ENCODE measurements around the gene INPP5A.
A peak's percentile ranks its signal among the peaks of the same experiment; 100 is the strongest.
"Not testable (repeated sequence)": the region's sequence is repeated elsewhere in the genome, so short reads cannot be mapped to it uniquely, and the experiment has no call there.

Gene INPP5A

DNA sequence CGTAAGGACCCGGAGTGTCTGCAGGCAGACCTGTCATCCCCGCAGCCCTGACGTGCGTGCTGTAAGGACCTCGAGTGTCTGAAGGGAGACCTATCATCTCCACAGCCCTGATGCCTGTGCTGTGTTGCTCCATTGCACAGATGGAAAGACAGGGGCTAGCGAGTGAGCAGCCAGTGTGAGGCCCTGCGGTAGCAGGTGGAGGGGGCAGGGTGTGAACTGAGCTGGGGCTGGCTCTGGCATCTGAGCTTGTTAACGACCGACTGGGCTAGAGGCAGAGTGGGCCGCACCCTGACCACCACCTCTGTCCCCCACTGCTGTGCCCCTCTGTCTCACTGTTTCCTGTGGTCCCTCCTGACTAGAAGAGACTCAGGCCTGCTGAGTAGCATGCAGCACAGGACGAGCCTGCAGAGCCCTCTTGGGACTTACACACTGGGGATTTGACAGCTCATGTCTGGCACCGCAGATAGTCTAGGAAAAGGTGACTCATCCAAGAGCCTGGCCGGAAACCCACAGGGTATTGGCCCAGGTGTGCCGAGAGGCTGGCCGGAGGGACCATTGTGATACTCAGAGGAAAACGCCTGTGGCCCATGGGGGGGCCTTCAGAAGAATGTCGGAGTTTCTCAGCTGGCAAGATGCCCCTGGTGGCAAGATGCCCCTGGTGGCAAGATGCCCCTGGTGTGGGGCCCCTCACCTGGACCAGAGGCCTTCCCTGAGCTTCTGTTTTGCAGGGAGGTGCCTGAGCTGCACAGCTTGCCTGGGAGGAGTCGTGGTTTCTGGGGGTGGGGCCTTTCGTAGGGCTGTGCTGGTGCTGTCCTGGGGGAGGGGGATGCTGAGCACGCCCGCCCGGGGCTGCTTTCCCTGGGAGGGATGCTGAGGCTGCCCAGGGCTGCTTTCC, 34.3 kb downstream of the INPP5A start:
- DNase-seq (ENCODE audit: low read depth) = peak; percentile 58
- no peak overlapping the region for H3K4me3 ChIP-seq (ENCODE audit: low read depth, low read length)

DNA sequence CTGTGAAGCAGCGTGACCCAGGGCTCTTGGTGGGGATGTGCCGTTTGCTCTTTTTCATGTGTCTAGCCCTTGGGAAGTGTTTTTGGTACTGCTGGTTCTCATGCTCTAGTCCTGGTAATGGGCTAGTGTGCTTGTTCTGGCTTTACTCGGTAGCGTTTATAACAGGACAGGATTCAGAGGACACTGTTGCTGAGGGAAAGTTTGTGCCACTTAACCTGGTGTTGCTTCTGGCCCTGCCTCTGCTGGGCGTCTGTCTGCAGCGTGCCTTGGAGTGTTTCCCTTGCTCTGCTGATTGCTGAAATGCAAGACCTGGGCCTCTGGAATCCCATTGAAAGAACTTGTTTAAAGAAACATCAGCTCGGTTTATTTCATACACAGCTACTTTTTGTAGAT, 35.0 kb downstream of the INPP5A start:
- no peak for DNase-seq (ENCODE audit: low read depth)
- no peak overlapping the region for H3K4me3 ChIP-seq (ENCODE audit: low read depth, low read length)

DNA sequence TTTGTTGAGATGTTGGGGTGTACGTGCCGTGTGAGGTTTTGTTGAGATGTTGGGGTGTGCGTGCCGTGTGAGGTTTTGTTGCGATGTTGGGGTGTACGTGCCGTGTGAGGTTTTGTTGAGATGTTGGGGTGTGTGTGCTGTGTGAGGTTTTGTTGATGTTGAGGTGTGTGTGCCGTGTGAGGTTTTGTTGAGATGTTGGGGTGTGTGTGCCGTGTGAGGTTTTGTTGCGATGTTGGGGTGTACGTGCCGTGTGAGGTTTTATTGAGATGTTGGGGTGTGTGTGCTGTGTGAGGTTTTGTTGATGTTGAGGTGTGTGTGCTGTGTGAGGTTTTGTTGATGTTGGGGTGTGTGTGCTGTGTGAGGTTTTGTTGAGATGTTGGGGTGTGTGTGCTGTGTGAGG, 35.4 kb downstream of the INPP5A start:
- not testable (repeated sequence) for H3K4me3 ChIP-seq (ENCODE audit: low read depth, low read length); DNase-seq (ENCODE audit: low read depth)

DNA sequence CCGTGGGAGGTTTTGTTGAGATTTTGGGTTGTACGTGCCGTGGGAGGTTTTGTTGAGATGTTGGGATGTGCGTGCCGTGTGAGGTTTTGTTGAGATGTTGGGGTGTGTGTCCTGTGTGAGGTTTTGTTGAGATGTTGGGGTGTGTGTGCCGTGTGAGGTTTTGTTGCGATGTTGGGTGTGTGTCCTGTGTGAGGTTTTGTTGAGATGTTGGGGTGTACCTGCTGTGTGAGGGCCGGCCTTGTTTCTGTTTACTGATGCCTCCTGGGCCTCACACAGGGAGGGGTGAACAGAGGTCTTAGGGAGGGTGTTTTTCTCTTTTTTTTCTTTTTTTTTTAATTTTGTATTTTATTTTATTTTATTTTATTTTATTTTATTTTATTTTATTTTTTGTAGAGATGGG, 36.7 kb downstream of the INPP5A start:
- no peak for DNase-seq (ENCODE audit: low read depth)
- H3K4me3 ChIP-seq (ENCODE audit: low read depth, low read length) = no peak overlapping the region

DNA sequence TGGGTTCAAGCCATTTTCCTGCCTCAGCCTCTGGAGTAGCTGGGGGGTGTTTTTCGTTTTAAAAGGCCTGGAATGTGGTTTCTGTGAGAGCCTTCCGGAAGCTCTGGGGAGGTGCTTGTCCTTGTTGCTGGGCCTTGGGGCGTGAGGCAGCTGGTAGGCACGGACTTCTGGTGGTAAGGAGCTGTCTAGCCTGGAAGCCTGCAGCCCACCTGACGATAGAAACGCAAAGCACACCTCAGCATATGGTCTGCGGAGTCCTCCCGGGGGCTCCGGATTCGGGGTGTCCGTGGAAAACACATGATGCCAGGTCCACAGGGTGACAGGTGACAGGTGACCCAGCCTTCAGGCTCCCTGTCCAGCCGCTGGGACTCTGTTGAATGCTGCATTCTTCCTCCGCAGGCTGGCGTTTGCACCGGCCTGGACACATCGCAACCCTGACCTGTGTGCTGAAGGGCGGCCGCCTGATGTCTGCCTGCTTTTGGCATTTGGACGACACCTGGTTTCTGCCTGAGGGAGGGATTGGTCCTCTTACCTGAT, 37.3 kb downstream of the INPP5A start:
- no peak overlapping the region for H3K4me3 ChIP-seq (ENCODE audit: low read depth, low read length)
- DNase-seq (ENCODE audit: low read depth) = no peak

DNA sequence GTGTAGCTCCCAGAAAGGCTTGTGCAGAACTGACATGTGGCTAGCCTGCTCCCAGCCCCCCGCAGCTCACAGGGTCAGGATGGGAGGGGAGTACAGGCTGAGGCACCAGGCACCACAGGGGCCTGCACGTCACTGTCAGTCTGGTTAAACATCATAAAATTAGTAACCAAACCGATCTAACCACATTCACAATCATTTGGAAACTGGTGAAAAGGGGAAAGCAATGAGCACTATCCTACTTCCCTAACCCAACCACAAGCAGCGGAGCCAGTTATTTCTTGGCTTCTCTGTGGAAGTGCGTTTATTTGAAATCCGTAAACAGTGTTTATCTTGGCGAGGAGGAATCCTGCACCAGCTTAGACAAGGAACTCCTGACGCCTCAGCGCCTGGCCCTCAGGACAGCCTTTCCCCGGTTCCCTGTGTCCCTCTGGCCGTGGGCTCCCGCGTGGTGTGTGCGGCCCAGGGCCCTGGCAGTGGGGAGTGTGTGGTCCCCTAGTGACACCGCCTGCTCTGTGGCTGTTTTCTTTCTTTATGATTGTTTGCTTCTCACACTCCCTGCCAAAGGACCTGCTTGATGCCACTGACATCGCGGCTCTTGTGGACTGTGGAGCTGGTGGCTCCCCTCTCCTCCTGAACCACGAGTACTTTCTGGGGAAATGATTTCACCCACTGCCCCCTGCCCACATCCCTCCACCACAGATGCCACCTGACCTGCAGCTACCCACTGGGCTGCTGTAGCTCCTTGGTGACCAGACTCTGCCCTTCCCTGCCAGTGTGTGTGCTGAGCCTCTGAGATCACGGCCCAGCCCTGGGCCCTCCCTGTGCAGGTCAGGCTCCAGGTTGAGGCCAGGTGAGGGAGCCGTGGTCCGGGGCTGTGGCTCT, 38.0 kb downstream of the INPP5A start:
- peak; percentile 73 for DNase-seq (ENCODE audit: low read depth)

DNA sequence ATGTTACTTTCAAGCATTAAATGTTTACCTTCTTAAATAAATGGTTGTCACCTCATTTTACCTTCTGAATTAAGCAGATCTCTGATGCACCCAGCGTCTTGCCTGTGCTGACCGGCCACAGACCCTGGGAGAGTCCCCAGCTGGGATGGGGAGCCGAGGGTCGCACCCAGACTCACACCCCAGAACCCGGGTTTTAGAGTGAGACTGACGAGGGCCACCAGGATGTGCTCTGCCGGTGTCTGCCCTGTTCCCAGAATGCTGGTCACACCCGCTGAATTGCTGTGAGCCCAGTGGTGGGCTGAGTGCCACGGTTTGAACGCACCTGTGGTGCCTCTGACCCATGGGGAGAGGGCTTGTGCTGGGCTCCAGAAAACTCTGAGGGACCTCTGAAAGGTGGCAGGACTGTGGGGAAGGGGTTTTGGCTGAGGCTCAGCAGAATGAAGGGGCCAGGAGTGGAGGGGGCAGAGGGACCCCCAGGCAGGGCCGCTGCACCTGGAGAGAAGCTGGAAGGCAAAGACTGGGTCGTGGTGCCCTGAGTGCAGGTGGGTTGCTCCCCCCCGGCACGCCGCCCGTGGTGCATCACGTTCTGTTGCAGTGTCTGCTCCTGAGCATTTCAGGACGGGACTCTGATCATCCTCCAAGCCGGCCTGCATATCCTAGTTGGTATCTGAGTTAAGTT, 39.2 kb downstream of the INPP5A start:
- DNase-seq (ENCODE audit: low read depth) = no peak
- no peak overlapping the region for H3K4me3 ChIP-seq (ENCODE audit: low read depth, low read length)

More for the DNA sequence above, 38.0 kb downstream of the INPP5A start:
- no peak overlapping the region for H3K4me3 ChIP-seq (ENCODE audit: low read depth, low read length)

DNA sequence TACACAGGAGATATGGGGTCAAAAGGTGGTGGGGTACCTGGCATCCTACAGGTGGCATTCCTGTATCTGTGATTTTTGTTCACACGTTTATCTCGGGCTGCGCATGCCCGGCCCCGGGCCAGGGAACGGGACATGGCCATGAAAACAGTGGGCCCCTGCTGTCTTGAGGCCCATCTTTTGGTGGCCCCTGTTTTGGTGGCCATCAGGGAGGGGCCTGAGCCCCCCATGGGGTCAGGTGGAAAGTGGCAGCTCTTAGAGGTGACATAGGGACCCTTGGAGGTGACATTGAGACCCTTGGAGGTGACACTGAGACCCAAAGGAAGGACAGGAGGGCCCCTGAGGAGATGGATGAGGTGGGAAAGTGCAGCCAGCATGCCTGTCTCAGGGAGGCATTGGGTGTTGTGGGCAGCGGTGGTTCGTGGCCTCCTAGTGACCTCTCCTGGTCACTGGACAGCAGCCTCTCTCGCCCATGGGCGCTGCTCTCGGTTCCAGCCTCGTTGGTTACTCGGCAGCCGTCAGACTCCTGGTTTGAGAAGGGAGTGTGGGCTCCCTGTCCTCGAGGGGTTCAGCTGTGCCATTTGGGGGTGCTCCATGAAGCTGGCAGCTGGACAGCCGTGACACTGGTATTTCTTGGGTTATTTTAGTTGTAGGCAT, 39.9 kb downstream of the INPP5A start:
- H3K4me3 ChIP-seq (ENCODE audit: low read depth, low read length) = no peak overlapping the region
- no peak for DNase-seq (ENCODE audit: low read depth)

DNA sequence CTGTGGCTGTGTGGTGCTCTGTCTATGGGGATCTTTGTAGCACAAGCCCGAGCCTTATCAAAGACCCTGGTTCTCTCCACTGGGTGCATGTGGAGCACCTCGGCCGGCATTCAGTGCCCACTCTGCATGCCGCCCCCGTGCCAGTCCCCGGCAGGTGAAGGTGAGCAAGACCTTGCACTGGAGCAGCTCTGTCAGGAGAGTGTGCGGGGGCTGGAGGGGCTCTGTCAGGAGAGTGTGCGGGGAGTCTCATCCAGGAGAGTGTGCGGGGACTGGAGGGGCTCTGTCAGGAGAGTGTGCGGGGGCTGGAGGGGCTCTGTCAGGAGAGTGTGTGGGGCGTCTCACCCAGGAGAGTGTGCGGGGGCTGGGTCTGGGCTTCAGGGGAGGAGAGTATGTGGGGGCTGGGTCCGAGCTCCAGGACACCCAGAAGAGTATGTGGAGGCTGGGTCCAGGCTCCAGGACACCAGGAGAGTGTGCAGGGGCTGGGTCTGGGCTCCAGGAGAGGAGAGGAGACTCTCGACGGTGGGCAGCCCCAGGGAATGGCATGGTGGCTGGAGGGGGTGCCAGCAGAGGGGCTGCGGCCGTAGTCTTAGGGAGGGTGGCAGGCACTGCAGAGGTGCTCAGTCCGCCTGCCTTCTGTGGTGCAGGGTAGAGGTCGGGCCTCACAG, 40.8 kb downstream of the INPP5A start:
- H3K4me3 ChIP-seq (ENCODE audit: low read depth, low read length) = no peak overlapping the region
- no peak for DNase-seq (ENCODE audit: low read depth)

DNA sequence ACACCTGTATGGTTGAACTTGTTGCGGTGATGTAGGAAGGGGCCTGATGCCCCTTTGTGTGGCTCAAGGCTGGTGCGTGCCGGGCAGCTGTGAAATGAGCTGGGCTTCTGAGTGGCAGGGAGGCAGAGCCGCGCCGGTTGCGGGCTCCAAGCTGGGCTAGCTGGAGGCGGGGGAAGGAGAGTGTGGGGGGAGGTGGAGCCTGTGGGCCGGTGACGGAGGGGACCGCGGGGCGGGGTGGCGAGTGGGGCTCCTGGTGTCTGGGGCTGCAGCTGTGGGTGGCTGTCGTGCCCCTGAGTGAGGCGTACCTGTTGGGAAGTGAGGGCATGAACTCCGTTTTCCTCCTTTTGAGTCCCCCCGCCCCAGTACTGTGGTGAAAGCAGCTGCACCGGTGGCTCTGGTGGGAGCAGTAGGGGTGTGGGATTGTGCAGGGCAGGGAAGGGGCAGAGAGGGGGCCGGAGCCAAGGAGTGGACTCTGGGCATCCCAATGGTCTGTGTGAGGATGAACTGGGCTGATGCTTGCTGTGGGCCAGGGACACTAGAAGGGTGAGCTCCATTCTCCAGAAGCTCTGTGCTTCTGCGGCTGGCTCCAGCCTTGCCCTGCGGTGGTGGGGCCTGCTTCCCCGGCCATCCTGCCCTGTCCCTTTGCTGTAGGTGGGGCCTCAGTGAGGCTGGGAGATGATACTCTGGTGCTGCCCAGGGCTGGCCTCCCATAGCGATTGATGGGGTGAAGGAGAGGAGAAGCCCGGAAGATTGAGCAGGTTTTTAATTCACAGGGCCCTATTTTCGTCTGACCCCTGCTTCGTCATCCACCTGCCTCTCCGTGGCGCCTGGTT, 41.7 kb downstream of the INPP5A start:
- DNase-seq (ENCODE audit: low read depth) = no peak
- H3K4me3 ChIP-seq (ENCODE audit: low read depth, low read length) = no peak overlapping the region

DNA sequence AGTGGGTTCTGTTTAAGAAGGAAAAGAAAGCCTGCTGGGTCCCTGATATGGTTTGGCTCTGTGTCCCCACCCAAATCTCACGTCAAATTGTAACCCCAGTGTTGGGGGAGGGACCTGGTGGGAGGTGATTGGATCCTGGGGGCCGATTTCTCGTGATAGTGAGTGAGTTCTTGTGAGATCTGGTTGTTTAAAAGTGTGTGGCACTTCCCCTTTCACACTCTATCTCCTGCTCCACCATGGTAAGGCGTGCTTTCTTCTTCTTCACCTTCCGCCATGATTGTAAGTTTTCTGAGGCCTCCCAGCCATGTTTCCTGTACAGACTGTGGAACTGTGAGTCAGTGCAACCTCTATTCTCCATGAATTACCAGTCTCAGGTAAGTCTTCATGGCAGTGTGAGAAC, 42.6 kb downstream of the INPP5A start:
- no peak for DNase-seq (ENCODE audit: low read depth)
- no peak overlapping the region for H3K4me3 ChIP-seq (ENCODE audit: low read depth, low read length)

DNA sequence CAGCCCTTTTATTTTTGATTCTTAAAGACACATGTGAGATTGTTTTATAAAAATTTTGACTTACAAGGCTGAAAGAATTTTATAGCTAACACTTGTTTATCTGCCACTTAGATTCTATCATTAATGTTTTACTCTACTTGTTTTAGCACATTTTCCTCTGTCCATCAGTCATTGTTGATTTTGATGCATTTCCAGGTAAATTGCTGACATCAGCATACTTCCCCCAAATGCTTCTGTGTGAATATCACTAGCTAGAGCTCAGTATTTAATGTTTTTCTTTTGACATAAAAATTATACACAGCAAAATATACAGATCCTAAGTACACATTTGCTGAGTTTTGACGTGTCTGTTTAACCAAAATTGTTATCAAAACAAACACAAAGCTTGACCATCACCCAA, 43.0 kb downstream of the INPP5A start:
- H3K4me3 ChIP-seq (ENCODE audit: low read depth, low read length) = no peak overlapping the region
- no peak for DNase-seq (ENCODE audit: low read depth)

DNA sequence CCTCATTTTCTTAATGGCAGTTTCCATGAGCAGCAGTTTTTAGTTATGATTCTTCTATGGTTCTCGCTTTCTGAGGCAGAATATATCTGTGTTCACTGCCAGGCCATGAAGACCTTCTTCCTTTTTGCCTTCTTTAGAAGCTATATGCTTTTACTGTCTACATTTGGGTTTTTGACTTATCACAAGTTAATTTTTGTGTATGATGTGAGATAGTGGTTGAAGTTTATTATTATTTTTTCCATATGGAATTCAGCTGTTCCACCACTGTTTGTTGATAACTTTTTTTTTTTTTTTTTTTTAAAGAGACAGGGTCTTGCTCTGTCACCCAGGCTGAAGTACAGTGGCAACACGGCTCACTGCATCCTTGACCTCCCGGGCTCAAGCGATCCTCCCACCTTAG, 44.5 kb downstream of the INPP5A start:
- no peak for DNase-seq (ENCODE audit: low read depth)
- no peak overlapping the region for H3K4me3 ChIP-seq (ENCODE audit: low read depth, low read length)

DNA sequence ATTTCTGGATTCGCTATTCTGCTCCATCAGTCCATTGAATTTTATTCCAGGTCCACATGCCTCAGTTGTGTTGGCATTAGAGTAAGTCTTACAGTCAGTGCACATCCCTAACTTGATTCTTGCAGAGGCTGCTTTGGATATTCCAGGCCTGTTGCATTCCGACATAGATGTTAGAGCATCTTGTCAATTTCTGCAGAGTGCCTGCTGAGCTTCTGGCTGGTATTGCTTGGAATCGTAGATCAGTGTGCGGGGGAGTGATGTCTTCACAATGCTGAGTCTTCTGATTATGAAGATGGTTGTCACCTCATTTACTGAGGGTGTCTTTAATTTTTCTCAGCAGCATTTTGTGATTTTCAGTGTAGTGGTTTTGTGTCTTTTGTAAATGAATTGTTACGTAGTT, 45.2 kb downstream of the INPP5A start:
- DNase-seq (ENCODE audit: low read depth) = no peak
- H3K4me3 ChIP-seq (ENCODE audit: low read depth, low read length) = no peak overlapping the region

DNA sequence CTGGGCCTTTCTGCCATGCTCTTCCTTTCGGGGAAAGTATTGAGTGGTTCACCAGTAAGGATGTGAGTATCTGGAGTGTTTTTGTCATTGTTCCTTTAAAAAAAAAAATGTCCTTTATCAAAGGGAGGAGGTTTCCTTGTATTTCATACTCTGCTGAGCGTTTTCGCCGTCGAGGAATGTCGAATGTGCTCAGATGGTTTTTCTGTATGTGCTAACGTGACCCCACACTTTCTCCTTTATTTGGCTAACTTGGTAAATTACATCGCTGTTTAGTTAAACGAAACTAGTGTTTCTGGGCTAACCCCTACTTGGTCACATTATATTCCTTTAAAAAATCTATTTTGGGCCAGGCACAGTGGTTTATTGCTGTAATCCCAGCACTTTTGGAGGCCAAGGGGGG, 45.9 kb downstream of the INPP5A start:
- DNase-seq (ENCODE audit: low read depth) = no peak
- no peak overlapping the region for H3K4me3 ChIP-seq (ENCODE audit: low read depth, low read length)

DNA sequence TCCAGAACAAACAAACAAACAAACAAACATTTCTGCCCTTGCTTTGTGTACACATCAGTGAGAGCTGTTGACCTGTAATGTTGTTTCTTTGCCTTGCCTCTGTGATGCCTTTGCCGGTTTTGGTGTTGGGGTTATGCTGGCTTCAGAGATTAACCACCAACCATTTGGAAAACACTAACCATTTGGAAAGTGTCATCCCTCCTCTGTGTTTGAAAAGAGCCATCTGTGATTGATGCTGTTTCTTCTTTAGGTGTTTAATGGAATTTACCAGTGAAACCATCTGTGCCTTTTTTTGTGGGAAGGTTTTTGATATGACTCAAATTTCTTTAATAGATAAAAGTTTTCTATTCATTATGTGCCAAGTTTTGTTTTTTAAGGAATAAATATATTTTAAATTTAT, 46.5 kb downstream of the INPP5A start:
- no peak overlapping the region for H3K4me3 ChIP-seq (ENCODE audit: low read depth, low read length)
- no peak for DNase-seq (ENCODE audit: low read depth)

DNA sequence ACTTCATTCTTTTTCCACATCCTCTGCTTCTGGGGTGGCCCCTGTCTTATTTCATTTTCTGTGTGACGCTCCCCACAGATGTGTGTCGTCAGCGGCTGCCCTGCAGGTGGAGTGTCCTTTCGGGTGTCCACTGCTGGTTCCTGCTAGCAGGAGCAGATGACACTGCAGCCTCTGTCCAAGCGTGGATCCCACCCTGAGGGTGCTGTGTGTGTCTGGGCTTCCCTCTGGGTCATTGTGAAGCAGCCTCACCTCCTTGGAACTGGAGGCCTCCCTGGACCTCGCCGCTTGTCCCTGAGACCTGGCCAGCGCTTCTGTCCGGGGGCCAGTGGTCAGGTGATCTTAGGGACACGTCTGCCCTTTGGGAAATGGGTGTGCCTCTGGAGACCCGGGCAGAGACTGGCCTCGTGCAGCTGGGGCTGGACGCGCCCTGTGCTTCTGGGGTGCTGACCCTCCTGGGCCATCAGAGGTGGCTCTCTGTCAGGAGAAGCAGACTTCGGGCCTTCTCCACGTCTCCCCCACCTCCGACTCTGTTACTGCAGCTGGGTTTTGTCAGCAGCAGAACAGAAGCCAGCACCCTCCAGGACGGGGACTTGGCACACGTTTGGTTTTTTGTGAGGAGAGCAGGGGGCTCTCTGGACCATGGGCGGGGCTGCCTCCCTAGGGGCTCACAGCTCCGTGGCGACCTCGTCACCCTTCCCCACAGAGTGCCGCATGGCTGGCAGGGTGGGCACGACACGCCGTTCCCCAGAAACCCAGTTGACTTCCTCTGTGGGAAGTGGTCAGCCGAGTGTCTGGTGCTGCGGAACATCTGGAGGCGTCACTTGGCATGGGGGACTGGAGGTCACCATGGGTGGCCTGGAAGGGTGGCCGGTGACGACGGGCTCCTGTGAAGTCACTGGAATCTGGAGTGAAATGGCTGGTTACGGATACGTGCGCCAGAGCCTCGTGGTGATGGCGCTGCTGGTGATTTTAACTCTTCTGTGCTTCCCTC, 48.4 kb downstream of the INPP5A start:
- no peak overlapping the region for H3K4me3 ChIP-seq (ENCODE audit: low read depth, low read length)
- no peak for DNase-seq (ENCODE audit: low read depth)

Data from skeletal muscle cell (primary cell).